Measurements from ENCODE around the gene MYCBP2.

GRCh38 chr13:77143431-77143830 lies 183.5 kb downstream of the MYCBP2 start:
- TF ChIP-seq, protein P1, sequence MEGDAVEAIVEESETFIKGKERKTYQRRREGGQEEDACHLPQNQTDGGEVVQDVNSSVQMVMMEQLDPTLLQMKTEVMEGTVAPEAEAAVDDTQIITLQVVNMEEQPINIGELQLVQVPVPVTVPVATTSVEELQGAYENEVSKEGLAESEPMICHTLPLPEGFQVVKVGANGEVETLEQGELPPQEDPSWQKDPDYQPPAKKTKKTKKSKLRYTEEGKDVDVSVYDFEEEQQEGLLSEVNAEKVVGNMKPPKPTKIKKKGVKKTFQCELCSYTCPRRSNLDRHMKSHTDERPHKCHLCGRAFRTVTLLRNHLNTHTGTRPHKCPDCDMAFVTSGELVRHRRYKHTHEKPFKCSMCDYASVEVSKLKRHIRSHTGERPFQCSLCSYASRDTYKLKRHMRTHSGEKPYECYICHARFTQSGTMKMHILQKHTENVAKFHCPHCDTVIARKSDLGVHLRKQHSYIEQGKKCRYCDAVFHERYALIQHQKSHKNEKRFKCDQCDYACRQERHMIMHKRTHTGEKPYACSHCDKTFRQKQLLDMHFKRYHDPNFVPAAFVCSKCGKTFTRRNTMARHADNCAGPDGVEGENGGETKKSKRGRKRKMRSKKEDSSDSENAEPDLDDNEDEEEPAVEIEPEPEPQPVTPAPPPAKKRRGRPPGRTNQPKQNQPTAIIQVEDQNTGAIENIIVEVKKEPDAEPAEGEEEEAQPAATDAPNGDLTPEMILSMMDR (conservative IDR thresholded peaks at IDR 0.05; ENCODE audit: low read depth, low read length): no peak
- TF ChIP-seq EZH2 (IDR thresholded peaks at IDR 0.05; ENCODE audit: borderline replicate concordance, low read depth, low read length, poor library complexity, severe bottlenecking): no peak
